ENCODE results near the gene ZNF598. TPM values are rescaled to one million over a fixed set of nuclear protein-coding genes. Genes with fewer than 3 reads are reported as not detected.

ZNF598 gene
- total RNA-seq, 4 donors from 2014 or later, result 28.3 to 145 (median 42.0) TPM

- H3K36me3 ChIP-seq, result no peaks in the 10 kb centered on the region
- in situ Hi-C loops (cut with MboI; ENCODE audit: low pct_ligation_motif_present in 1 of 4, low pct_unique_long_range_greater_than_20kb in 1 of 4, low sequenced_read_pairs in 3 of 4), result no loop called here
These were observed 23.7 kb upstream of the ZNF598 start for GRCh38 chr16:2033057-2033908.

DNA sequence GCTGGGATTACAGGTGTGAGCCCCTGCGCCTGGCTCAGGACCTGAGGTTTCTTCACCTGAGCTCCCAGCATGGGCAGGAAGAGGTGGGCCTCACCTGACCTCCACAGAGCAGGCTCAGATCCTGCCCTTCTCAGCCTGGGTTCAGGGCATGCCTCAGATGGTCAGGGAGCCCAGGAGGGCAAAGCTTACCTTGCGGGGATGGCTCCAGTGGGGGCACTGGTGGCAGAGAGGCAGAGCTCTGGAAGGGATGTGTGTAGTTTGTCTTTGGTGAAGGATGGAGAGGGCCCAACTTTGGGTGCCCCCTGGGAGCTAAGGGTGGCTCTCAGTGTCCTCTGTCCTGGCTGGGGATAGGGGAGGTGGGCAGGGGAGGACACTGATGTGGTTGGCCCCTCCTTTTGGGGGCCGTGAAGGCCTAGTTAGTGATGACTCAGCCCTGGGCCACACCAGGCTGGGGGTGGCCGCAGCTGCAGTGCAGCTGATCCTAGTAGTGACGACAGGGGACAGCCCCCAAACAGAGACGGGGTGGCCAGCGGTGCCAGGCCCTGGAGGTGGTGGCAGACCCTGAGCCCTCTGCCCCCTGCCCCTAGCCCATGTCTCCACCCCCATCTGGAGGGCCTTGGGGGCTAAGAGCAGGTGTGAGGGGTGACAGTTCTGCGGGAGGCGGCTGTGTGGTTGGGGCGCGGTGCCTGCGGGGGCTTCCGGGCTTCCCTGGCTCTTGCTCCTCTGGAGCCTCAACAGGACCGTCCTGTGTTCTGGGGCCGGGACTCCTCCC, 22.9 kb upstream of the ZNF598 start:
- peak overlapping the region in 1 of 4 donors; percentile 33 for H3K4me3 ChIP-seq
- no peak for DNase-seq
- WGBS, 2 donors (ENCODE audit: low coverage in 1 of 2), result 77% methylated on average over 15 of the region's 15 CpGs; no CpG with 5 or more reads in 1 of the 2 donors
- peaks cover 21 to 54% (median 42%) of the 10 kb centered on the region in 4 donors for H3K4me1 ChIP-seq
- no peaks in the 10 kb centered on the region for H3K36me3 ChIP-seq
- H3K9me3 ChIP-seq, result no peaks in the 10 kb centered on the region
- TF ChIP-seq, protein P1, sequence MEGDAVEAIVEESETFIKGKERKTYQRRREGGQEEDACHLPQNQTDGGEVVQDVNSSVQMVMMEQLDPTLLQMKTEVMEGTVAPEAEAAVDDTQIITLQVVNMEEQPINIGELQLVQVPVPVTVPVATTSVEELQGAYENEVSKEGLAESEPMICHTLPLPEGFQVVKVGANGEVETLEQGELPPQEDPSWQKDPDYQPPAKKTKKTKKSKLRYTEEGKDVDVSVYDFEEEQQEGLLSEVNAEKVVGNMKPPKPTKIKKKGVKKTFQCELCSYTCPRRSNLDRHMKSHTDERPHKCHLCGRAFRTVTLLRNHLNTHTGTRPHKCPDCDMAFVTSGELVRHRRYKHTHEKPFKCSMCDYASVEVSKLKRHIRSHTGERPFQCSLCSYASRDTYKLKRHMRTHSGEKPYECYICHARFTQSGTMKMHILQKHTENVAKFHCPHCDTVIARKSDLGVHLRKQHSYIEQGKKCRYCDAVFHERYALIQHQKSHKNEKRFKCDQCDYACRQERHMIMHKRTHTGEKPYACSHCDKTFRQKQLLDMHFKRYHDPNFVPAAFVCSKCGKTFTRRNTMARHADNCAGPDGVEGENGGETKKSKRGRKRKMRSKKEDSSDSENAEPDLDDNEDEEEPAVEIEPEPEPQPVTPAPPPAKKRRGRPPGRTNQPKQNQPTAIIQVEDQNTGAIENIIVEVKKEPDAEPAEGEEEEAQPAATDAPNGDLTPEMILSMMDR (IDR thresholded peaks at IDR 0.05), result no peak
- TF ChIP-seq POLR2A (IDR thresholded peaks at IDR 0.05) (no peak), POLR2AphosphoS5 (IDR thresholded peaks at IDR 0.05) (no peak), EP300 (IDR thresholded peaks at IDR 0.05; ENCODE audit: low read depth) (no peak)
- H3K27ac ChIP-seq, result peak overlapping the region; percentile 85 to 94 (median 86)
- intact Hi-C loops (cut with DNase I; ENCODE audit: low total_unique reads) (no loop called here), in situ Hi-C loops (cut with MboI; ENCODE audit: low pct_ligation_motif_present in 1 of 4, low pct_unique_long_range_greater_than_20kb in 1 of 4, low sequenced_read_pairs in 3 of 4) (no loop called here)
- no peaks in the 10 kb centered on the region for H3K27me3 ChIP-seq

More at GRCh38 chr16:2033057-2033908, 23.7 kb upstream of the ZNF598 start:
- H3K4me1 ChIP-seq, result peaks cover 21 to 55% (median 41%) of the 10 kb centered on the region in 4 donors
- H3K27ac ChIP-seq, result peak overlapping the region; percentile 85 to 94 (median 86)
- no peaks in the 10 kb centered on the region for H3K9me3 ChIP-seq
- H3K27me3 ChIP-seq, result no peaks in the 10 kb centered on the region
- WGBS, 2 donors (ENCODE audit: low coverage in 1 of 2), result 51% methylated on average over 25 of the region's 37 CpGs; no CpG with 5 or more reads in 1 of the 2 donors
- DNase-seq, result peak; percentile 43
- H3K4me3 ChIP-seq, result peak overlapping the region in 3 of 4 donors; percentile 0 to 33 (median 17)
- intact Hi-C loops (cut with DNase I; ENCODE audit: low total_unique reads), result no loop called here
- TF ChIP-seq POLR2AphosphoS5 (IDR thresholded peaks at IDR 0.05), result peak in 2 of 3 donors; percentile 13 to 17
- TF ChIP-seq, protein P1 (IDR thresholded peaks at IDR 0.05), result no peak

GRCh38 chr16:2031081-2031577, 21.5 kb upstream of the ZNF598 start:
- 77 to 100% methylated on average over 1 to 11 of the region's 11 CpGs for WGBS, 2 donors (ENCODE audit: low coverage in 1 of 2)
- DNase-seq, result no peak
- Histone ChIP-seq H3K27me3 (no peaks in the 10 kb centered on the region), H3K9me3 (no peaks in the 10 kb centered on the region), H3K27ac (peak overlapping the region in 3 of 4 donors; percentile 58 to 88 (median 85)), H3K36me3 (no peaks in the 10 kb centered on the region), H3K4me3 (no peak overlapping the region), H3K4me1 (peaks cover 9 to 52% (median 42%) of the 10 kb centered on the region in 4 donors)
- TF ChIP-seq POLR2A (IDR thresholded peaks at IDR 0.05) (no peak), EP300 (IDR thresholded peaks at IDR 0.05; ENCODE audit: low read depth) (no peak), POLR2AphosphoS5 (IDR thresholded peaks at IDR 0.05) (no peak)
- TF ChIP-seq, protein P1 (IDR thresholded peaks at IDR 0.05), result no peak
- intact Hi-C loops (cut with DNase I; ENCODE audit: low total_unique reads) (no loop called here), in situ Hi-C loops (cut with MboI; ENCODE audit: low pct_ligation_motif_present in 1 of 4, low pct_unique_long_range_greater_than_20kb in 1 of 4, low sequenced_read_pairs in 3 of 4) (no loop called here)

DNA sequence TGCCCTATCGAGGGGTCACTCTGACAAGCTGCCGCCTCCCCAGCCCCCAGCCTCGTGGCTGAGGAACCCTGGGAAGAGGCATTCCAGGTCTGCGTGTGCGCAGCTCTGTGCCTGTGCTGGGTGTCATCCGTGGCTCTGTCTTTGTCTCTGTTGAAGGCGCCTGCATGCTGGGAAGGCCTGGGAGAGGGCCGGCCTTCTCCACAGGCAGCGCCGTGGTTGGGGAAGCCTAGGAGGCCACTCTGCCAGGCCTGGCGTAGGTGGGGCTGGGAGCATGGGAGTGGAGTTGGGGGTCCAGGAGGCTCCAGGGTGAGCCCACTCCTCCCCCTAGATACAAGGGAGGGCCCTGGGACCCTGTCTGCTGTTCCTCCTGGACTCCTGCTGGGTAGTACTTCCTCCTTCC, 20.4 kb upstream of the ZNF598 start:
- no peaks in the 10 kb centered on the region for H3K9me3 ChIP-seq
- no peaks in the 10 kb centered on the region for H3K36me3 ChIP-seq
- H3K4me3 ChIP-seq, result no peak overlapping the region
- H3K27me3 ChIP-seq, result no peaks in the 10 kb centered on the region
- 87% methylated on average over 11 of the region's 11 CpGs; no CpG with 5 or more reads in 1 of the 2 donors for WGBS, 2 donors (ENCODE audit: low coverage in 1 of 2)
- no peak for TF ChIP-seq EP300 (IDR thresholded peaks at IDR 0.05; ENCODE audit: low read depth)
- TF ChIP-seq POLR2A (IDR thresholded peaks at IDR 0.05), result no peak
- TF ChIP-seq, protein P1 (IDR thresholded peaks at IDR 0.05), result no peak
- TF ChIP-seq POLR2AphosphoS5 (IDR thresholded peaks at IDR 0.05), result no peak
- H3K4me1 ChIP-seq, result peaks cover 0 to 44% (median 33%) of the 10 kb centered on the region in 4 donors
- in situ Hi-C loops (cut with MboI; ENCODE audit: low pct_ligation_motif_present in 1 of 4, low pct_unique_long_range_greater_than_20kb in 1 of 4, low sequenced_read_pairs in 3 of 4) (no loop called here), intact Hi-C loops (cut with DNase I; ENCODE audit: low total_unique reads) (no loop called here)
- peak overlapping the region in 3 of 4 donors; percentile 8 to 58 (median 14) for H3K27ac ChIP-seq
- no peak for DNase-seq
